ENCODE measurements around the gene CELA2B. TPM values are rescaled to one million over a fixed set of nuclear protein-coding genes. Genes with fewer than 3 reads are reported as not detected.
"Not testable (repeated sequence)": the region's sequence is repeated elsewhere in the genome, so short reads cannot be mapped to it uniquely, and the experiment has no call there.

Gene CELA2B
- total RNA-seq, 2 donors from 2014 or later = not detected

DNA sequence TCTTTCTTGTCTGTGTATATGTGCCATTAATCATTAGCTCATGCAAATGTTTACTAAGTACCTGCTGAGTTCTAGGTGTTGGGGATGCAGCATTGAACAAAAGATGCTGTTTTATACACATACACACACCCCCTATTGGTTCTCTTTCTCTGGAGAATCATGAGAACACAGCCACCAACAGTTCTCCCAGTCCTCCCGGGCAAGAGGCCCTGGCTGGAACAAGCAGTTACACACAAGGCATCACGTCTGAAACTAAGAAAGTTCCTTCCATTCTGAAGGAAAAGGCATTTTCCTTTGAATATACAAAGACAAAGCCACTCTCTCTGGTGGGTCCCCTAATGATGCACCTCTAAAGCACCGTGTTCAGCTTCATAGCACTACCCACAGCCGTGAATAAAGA, 37.3 kb downstream of the CELA2B start:
- H3K9ac ChIP-seq (ENCODE audit: extremely low read depth, low read length, poor library complexity, severe bottlenecking) = no peak overlapping the region
- TF ChIP-seq, protein P1, sequence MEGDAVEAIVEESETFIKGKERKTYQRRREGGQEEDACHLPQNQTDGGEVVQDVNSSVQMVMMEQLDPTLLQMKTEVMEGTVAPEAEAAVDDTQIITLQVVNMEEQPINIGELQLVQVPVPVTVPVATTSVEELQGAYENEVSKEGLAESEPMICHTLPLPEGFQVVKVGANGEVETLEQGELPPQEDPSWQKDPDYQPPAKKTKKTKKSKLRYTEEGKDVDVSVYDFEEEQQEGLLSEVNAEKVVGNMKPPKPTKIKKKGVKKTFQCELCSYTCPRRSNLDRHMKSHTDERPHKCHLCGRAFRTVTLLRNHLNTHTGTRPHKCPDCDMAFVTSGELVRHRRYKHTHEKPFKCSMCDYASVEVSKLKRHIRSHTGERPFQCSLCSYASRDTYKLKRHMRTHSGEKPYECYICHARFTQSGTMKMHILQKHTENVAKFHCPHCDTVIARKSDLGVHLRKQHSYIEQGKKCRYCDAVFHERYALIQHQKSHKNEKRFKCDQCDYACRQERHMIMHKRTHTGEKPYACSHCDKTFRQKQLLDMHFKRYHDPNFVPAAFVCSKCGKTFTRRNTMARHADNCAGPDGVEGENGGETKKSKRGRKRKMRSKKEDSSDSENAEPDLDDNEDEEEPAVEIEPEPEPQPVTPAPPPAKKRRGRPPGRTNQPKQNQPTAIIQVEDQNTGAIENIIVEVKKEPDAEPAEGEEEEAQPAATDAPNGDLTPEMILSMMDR (conservative IDR thresholded peaks at IDR 0.05) = no peak
- H3K9me3 ChIP-seq (ENCODE audit: control insufficient read depth, low read length) = no peaks in the 10 kb centered on the region
- Mint-ChIP-seq H3K27ac (no peak overlapping the region), H3K9me3 (no peaks in the 10 kb centered on the region), H3K4me1 (no peaks in the 10 kb centered on the region), H3K27me3 (ENCODE audit: insufficient read depth) (no peaks in the 10 kb centered on the region), H3K4me3 (no peak overlapping the region), H3K36me3 (ENCODE audit: low read depth) (peaks cover 22% of the 10 kb centered on the region)
- H3K27ac ChIP-seq (ENCODE audit: low read depth, low read length) = no peak overlapping the region
- 84 to 90% methylated on average over 2 to 4 of the region's 4 CpGs for WGBS, 2 experiments (ENCODE audit: insufficient coverage in 1 of 2, insufficient read length in 1 of 2)
- peaks cover 13% of the 10 kb centered on the region for H3K36me3 ChIP-seq (ENCODE audit: control insufficient read depth, insufficient read depth, low read length)
- no peaks in the 10 kb centered on the region for H3K4me1 ChIP-seq (ENCODE audit: control insufficient read depth, insufficient read depth, low read length)
- H3K4me3 ChIP-seq (ENCODE audit: low read length) = no peak overlapping the region
- H3K27me3 ChIP-seq (ENCODE audit: control insufficient read depth, insufficient read depth, low read length, poor library complexity, severe bottlenecking) = no peaks in the 10 kb centered on the region
- DNase-seq = peak; percentile 21

DNA sequence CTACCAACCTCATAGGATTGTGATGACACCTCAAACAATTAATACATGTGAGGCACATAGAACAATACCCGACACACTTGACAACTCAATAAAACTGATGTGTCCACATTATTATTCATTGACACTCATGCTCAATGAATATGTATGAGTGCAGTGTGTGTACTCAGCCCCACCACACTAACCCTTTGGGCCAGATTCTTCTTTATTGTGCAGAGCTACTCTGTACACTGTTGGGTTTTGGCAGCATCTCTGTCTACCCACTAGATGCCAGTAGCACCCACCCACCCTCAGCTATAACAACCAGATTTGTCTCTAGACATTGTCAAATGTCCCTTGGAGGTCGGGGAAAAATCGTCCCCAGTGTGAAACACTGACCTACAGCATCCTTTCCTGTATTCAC, 38.0 kb downstream of the CELA2B start:
- Mint-ChIP-seq H3K36me3 (ENCODE audit: low read depth) (peaks cover 22% of the 10 kb centered on the region), H3K9me3 (no peaks in the 10 kb centered on the region), H3K27ac (no peak overlapping the region), H3K4me1 (no peaks in the 10 kb centered on the region), H3K4me3 (no peak overlapping the region), H3K27me3 (ENCODE audit: insufficient read depth) (no peaks in the 10 kb centered on the region)
- no peak for DNase-seq
- Histone ChIP-seq H3K4me3 (ENCODE audit: low read length) (no peak overlapping the region), H3K27me3 (ENCODE audit: control insufficient read depth, insufficient read depth, low read length, poor library complexity, severe bottlenecking) (no peaks in the 10 kb centered on the region), H3K27ac (ENCODE audit: low read depth, low read length) (no peak overlapping the region), H3K4me1 (ENCODE audit: control insufficient read depth, insufficient read depth, low read length) (no peaks in the 10 kb centered on the region), H3K9me3 (ENCODE audit: control insufficient read depth, low read length) (no peaks in the 10 kb centered on the region), H3K36me3 (ENCODE audit: control insufficient read depth, insufficient read depth, low read length) (peaks cover 13% of the 10 kb centered on the region), H3K9ac (ENCODE audit: extremely low read depth, low read length, poor library complexity, severe bottlenecking) (no peak overlapping the region)
- TF ChIP-seq, protein P1 (conservative IDR thresholded peaks at IDR 0.05) = no peak
- WGBS, 2 experiments (ENCODE audit: insufficient coverage in 1 of 2, insufficient read length in 1 of 2) = 84 to 94% methylated on average over 3 of the region's 3 CpGs

DNA sequence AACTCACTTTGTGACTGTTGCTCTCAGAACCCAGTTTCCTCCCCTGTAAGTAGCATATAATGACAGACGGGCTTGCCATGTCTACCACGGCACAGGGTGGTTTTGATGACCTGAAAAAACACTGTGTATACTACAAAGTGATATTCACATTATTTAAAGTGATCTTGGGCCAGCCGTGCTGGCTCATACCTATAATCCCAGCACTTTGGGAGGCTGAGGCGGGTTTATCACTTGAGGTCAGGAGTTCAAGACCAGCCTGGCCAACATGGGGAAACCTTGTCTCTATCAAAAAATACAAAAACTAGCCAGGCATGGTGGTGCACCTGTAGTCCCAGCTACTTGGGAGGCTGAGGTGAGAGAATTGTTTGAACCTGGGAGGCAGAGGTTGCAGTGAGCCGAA, 38.7 kb downstream of the CELA2B start:
- 94% methylated on average over 5 of the region's 5 CpGs; no CpG with 5 or more reads in 1 of the 2 experiments for WGBS, 2 experiments (ENCODE audit: insufficient coverage in 1 of 2, insufficient read length in 1 of 2)
- H3K27me3 Mint-ChIP-seq (ENCODE audit: insufficient read depth); H3K4me3 ChIP-seq (ENCODE audit: low read length); H3K9me3 Mint-ChIP-seq; H3K4me1 ChIP-seq (ENCODE audit: control insufficient read depth, insufficient read depth, low read length); DNase-seq; H3K27ac ChIP-seq (ENCODE audit: low read depth, low read length); H3K27ac Mint-ChIP-seq; H3K9ac ChIP-seq (ENCODE audit: extremely low read depth, low read length, poor library complexity, severe bottlenecking); H3K4me3 Mint-ChIP-seq; H3K9me3 ChIP-seq (ENCODE audit: control insufficient read depth, low read length); H3K27me3 ChIP-seq (ENCODE audit: control insufficient read depth, insufficient read depth, low read length, poor library complexity, severe bottlenecking); H3K4me1 Mint-ChIP-seq: not testable (repeated sequence)
- peaks cover 13% of the 10 kb centered on the region for H3K36me3 ChIP-seq (ENCODE audit: control insufficient read depth, insufficient read depth, low read length)
- H3K36me3 Mint-ChIP-seq (ENCODE audit: low read depth) = peaks cover 25% of the 10 kb centered on the region

DNA sequence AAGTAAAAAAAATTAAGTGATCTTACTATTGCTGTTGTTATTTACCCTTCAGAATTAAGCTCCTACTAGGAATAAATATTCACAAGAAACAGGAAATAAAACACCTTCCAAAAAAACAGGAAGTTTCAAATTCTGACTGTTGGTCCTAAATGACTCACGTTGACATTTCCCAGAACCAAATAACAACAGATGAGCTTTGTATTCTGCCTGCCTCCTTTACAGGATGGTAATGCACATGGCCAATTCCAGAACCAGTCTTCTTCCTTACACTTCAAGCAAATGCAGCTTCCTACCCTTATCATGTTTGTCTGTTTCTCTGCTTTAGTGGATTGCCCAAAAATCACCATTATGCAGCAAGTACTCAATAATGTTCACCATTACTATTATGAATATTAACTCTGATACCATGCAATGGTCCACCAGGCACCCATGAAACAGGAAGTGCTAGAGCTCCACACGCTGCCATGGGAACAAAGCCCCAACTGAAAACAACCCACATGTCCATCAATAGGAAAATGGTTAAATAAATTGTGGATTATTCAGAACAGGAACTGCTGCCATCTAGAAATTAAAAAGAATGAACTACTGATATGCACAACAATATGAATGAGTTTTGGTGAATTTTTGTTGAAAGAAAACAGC, 39.2 kb downstream of the CELA2B start:
- H3K36me3 ChIP-seq (ENCODE audit: control insufficient read depth, insufficient read depth, low read length) = peaks cover 13% of the 10 kb centered on the region
- Mint-ChIP-seq H3K27ac (no peak overlapping the region), H3K9me3 (no peaks in the 10 kb centered on the region), H3K4me3 (no peak overlapping the region), H3K27me3 (ENCODE audit: insufficient read depth) (no peaks in the 10 kb centered on the region), H3K36me3 (ENCODE audit: low read depth) (peaks cover 25% of the 10 kb centered on the region), H3K4me1 (no peaks in the 10 kb centered on the region)
- no peak overlapping the region for H3K4me3 ChIP-seq (ENCODE audit: low read length)
- no peak overlapping the region for H3K9ac ChIP-seq (ENCODE audit: extremely low read depth, low read length, poor library complexity, severe bottlenecking)
- H3K4me1 ChIP-seq (ENCODE audit: control insufficient read depth, insufficient read depth, low read length) = no peaks in the 10 kb centered on the region
- WGBS, 2 experiments (ENCODE audit: insufficient coverage in 1 of 2, insufficient read length in 1 of 2) = 91 to 100% methylated on average over 1 to 2 of the region's 2 CpGs
- TF ChIP-seq, protein P1 (conservative IDR thresholded peaks at IDR 0.05) = no peak
- H3K9me3 ChIP-seq (ENCODE audit: control insufficient read depth, low read length) = no peaks in the 10 kb centered on the region
- no peak overlapping the region for H3K27ac ChIP-seq (ENCODE audit: low read depth, low read length)
- peak; percentile 1 for DNase-seq
- H3K27me3 ChIP-seq (ENCODE audit: control insufficient read depth, insufficient read depth, low read length, poor library complexity, severe bottlenecking) = no peaks in the 10 kb centered on the region

Measured in endodermal cell (in vitro differentiated cells).